MM.1S (cell line): ENCODE results near the gene L3MBTL4.

Experiments used
- DNase-seq: peaks from one replicate; pipeline ENCODE4 v3.0.0-alpha.2; 2015
- H2AFZ ChIP-seq: fragments of 300-600 bp; sonication (generic); 2 replicates; pipeline ENCODE4 v1.6.0; 2016; ENCODE audit warnings: antibody characterized with exemption, low read length
- H3F3A ChIP-seq: fragments of 300-600 bp; sonication (generic); 2 replicates; pipeline ENCODE4 v1.6.1; 2016; ENCODE audit warnings: mild to moderate bottlenecking, antibody characterized with exemption, low read length, moderate library complexity, mixed read lengths; ENCODE audit not compliant: insufficient read depth
- H3K27ac ChIP-seq: fragments of 300-600 bp; sonication (generic); 2 replicates; pipeline ENCODE4 v1.5.1; 2016; ENCODE audit warnings: mild to moderate bottlenecking, low read length
- H3K27me3 ChIP-seq: fragments of 300-600 bp; sonication (generic); replicated peaks from 2 replicates; pipeline ENCODE4 v1.6.0; 2016; ENCODE audit warnings: low read length; ENCODE audit not compliant: insufficient read depth
- H3K36me3 ChIP-seq: fragments of 300-600 bp; sonication (generic); replicated peaks from 2 replicates; pipeline ENCODE4 v1.6.1; 2016; ENCODE audit warnings: mild to moderate bottlenecking, low read length, mixed read lengths; ENCODE audit not compliant: insufficient read depth
- H3K4me1 ChIP-seq: fragments of 300-600 bp; sonication (generic); 2 replicates; pipeline ENCODE4 v1.6.1; 2016; ENCODE audit warnings: low read length, mixed read lengths
- H3K4me2 ChIP-seq: fragments of 300-600 bp; sonication (generic); 2 replicates; pipeline ENCODE4 v1.6.0; 2016; ENCODE audit warnings: low read depth, low read length
- H3K4me3 ChIP-seq: fragments of 300-600 bp; sonication (generic); 2 replicates; pipeline ENCODE4 v1.5.1; 2016; ENCODE audit warnings: low read length, mixed read lengths
- H3K79me2 ChIP-seq: fragments of 300-600 bp; sonication (generic); 2 replicates; pipeline ENCODE4 v1.6.1; 2016; ENCODE audit warnings: mixed run types, low read length, mixed read lengths
- H3K9ac ChIP-seq: fragments of 300-600 bp; sonication (generic); 2 replicates; pipeline ENCODE4 v1.6.1; 2016; ENCODE audit warnings: low read length, mixed read lengths
- H3K9me2 ChIP-seq: fragments of 300-600 bp; sonication (generic); replicated peaks from 2 replicates; pipeline ENCODE4 v1.6.1; 2016; ENCODE audit warnings: mild to moderate bottlenecking, low read length, mixed read lengths; ENCODE audit not compliant: insufficient read depth
- H3K9me3 ChIP-seq: fragments of 300-600 bp; sonication (generic); replicated peaks from 2 replicates; pipeline ENCODE4 v1.6.1; 2016; ENCODE audit warnings: mild to moderate bottlenecking, low read length, mixed read lengths; ENCODE audit not compliant: insufficient read depth
- H4K20me1 ChIP-seq: fragments of 300-600 bp; sonication (generic); 2 replicates; pipeline ENCODE4 v1.6.1; 2016; ENCODE audit warnings: mild to moderate bottlenecking, low read length, moderate library complexity, mixed read lengths; ENCODE audit not compliant: insufficient read depth
- CTCF ChIP-seq: fragments of 300-600 bp; sonication (generic); IDR thresholded peaks from 2 replicates; pipeline ENCODE4 v1.5.1; 2016; ENCODE audit warnings: antibody characterized with exemption, low read length, mixed read lengths
- EZH2 ChIP-seq: fragments of 300-600 bp; sonication (generic); optimal IDR thresholded peaks from 2 replicates; pipeline ENCODE3; 2017; ENCODE audit warnings: low read depth, mild to moderate bottlenecking, antibody characterized with exemption, low read length, mixed read lengths
- EZH2phosphoT487 ChIP-seq: fragments of 300-600 bp; sonication (generic); IDR thresholded peaks from 2 replicates; pipeline ENCODE4 v1.6.1; 2018; ENCODE audit warnings: antibody characterized with exemption, low read length

Gene L3MBTL4

GRCh38 chr18:6331872-6332271 is 82.8 kb downstream of the L3MBTL4 start:
- H3K27me3 ChIP-seq = no peaks in the 10 kb centered on the region
- no peaks in the 10 kb centered on the region for H3K4me1 ChIP-seq
- no peak overlapping the region for H3K27ac ChIP-seq
- H3K4me2 ChIP-seq = no peak overlapping the region
- no peak overlapping the region for H3K4me3 ChIP-seq
- H3K9me3 ChIP-seq = no peaks in the 10 kb centered on the region
- no peak for TF ChIP-seq CTCF
- no peak for TF ChIP-seq EZH2phosphoT487
- no peak for DNase-seq
- H3F3A ChIP-seq = no peaks in the 10 kb centered on the region
- no peak overlapping the region for H2AFZ ChIP-seq
- peaks cover 21% of the 10 kb centered on the region for H3K79me2 ChIP-seq
- no peaks in the 10 kb centered on the region for H3K36me3 ChIP-seq
- no peak overlapping the region for H3K9ac ChIP-seq
- H3K9me2 ChIP-seq = no peaks in the 10 kb centered on the region
- H4K20me1 ChIP-seq = no peaks in the 10 kb centered on the region

DNA sequence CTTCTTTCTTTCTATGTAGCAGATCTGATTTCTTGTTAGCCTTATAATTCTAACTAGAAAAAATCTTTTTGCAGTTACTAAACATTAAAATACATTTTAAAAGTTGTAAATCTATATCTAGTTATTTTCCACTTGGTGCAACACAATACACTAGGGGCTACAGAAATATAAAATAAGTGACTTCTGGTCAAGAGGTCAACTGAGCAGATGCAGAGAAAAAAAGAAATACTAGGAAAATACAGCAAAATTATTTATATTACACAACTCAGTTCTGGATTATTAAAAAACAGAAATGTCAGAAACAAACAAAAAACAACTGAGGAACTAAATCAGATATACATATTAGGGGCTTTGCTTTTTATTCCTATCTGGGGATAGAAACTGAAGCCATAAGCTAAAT is 83.9 kb downstream of the L3MBTL4 start:
- no peak overlapping the region for H3K27ac ChIP-seq
- H3K4me2 ChIP-seq = no peak overlapping the region
- TF ChIP-seq EZH2 = no peak
- no peak for TF ChIP-seq EZH2phosphoT487
- TF ChIP-seq CTCF = no peak
- H3K4me3 ChIP-seq = no peak overlapping the region
- H3K9ac ChIP-seq = no peak overlapping the region
- H3K4me1 ChIP-seq = no peaks in the 10 kb centered on the region
- H4K20me1 ChIP-seq = no peaks in the 10 kb centered on the region
- H3K79me2 ChIP-seq = peaks cover 16% of the 10 kb centered on the region; the same call in 1 of the 2 replicates
- H3K9me3 ChIP-seq = no peaks in the 10 kb centered on the region
- no peak overlapping the region for H2AFZ ChIP-seq
- DNase-seq = no peak
- H3K27me3 ChIP-seq = no peaks in the 10 kb centered on the region
- H3K36me3 ChIP-seq = no peaks in the 10 kb centered on the region
- no peaks in the 10 kb centered on the region for H3K9me2 ChIP-seq
- H3F3A ChIP-seq = no peaks in the 10 kb centered on the region

DNA sequence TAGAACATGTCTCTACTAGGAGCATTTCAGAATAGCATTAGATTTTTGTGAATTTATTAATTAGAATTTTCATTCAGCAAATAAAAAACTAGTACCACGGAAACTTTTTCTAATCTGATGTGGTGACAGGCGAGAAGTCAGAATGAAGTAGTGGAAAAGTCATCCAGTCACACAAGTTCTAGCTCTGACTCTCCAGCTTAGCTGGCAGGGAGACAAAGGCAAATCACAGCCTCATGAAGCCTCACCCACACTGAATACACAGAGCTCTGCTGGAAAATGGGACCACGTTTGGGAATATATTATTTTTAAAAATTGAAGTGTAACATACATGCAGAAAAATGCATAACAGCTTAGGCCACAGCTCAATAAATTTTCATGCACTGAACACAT is 86.1 kb downstream of the L3MBTL4 start:
- Histone ChIP-seq H3F3A (no peaks in the 10 kb centered on the region), H3K27ac (no peak overlapping the region), H3K4me1 (no peaks in the 10 kb centered on the region), H3K4me3 (no peak overlapping the region), H3K9me3 (no peaks in the 10 kb centered on the region), H3K79me2 (0 out of 2 replicates have a peak, but pooled peaks cover 16% of the 10 kb centered on the region), H2AFZ (no peak overlapping the region), H3K4me2 (no peak overlapping the region), H3K9me2 (no peaks in the 10 kb centered on the region), H3K36me3 (no peaks in the 10 kb centered on the region), H3K27me3 (no peaks in the 10 kb centered on the region), H4K20me1 (no peaks in the 10 kb centered on the region), H3K9ac (no peak overlapping the region)
- DNase-seq = no peak
- TF ChIP-seq EZH2 (no peak), CTCF (no peak)
